GM23338 (cell line): ENCODE data around the gene FLOT2. TPM values are rescaled to one million over a fixed set of nuclear protein-coding genes. Genes with fewer than 3 reads are reported as not detected.

Experiments
- ATAC-seq: fragments of 200-7000 bp; cut with Tn5 transposase; 3 replicates; pipeline ENCODE4 v1.9.1; 2020
- DNase-seq: peaks from one replicate; pipeline ENCODE4 v3.0.0-alpha.2; 2015; ENCODE audit warnings: low spot score
- H2AFZ ChIP-seq: fragments of 200-600 bp; sonication (generic); 2 replicates; pipeline ENCODE4 v1.8.0; 2016; ENCODE audit warnings: antibody characterized with exemption, mild to moderate bottlenecking, moderate library complexity
- H3F3A ChIP-seq: fragments of 200-600 bp; sonication (generic); replicated peaks from 2 replicates; pipeline ENCODE4 v1.8.0; 2017; ENCODE audit warnings: antibody characterized with exemption, mixed run types, low read depth
- H3K27ac ChIP-seq: fragments of 200-600 bp; sonication (generic); 2 replicates; pipeline ENCODE4 v1.6.1; 2016; ENCODE audit warnings: low read depth
- H3K27me3 ChIP-seq: fragments of 200-600 bp; sonication (generic); 2 replicates; pipeline ENCODE4 v1.8.0; 2016; ENCODE audit warnings: mild to moderate bottlenecking, mixed run types, moderate library complexity; ENCODE audit not compliant: insufficient read depth
- H3K36me3 ChIP-seq: fragments of 200-600 bp; sonication (generic); 2 replicates; pipeline ENCODE4 v1.8.0; 2016; ENCODE audit warnings: mild to moderate bottlenecking; ENCODE audit not compliant: insufficient read depth
- H3K4me1 ChIP-seq: fragments of 200-600 bp; sonication (generic); 2 replicates; pipeline ENCODE4 v1.8.0; 2016; ENCODE audit warnings: mild to moderate bottlenecking, moderate library complexity; ENCODE audit not compliant: insufficient read depth
- H3K4me2 ChIP-seq: fragments of 200-600 bp; sonication (generic); 2 replicates; pipeline ENCODE4 v1.7.1; 2017; ENCODE audit warnings: mixed run types
- H3K4me3 ChIP-seq: fragments of 200-600 bp; sonication (generic); 2 replicates; pipeline ENCODE4 v1.6.1; 2016; ENCODE audit warnings: mixed run types
- H3K79me2 ChIP-seq: fragments of 200-600 bp; sonication (generic); replicated peaks from 2 replicates; pipeline ENCODE4 v1.8.0; 2017; ENCODE audit warnings: mild to moderate bottlenecking; ENCODE audit not compliant: insufficient read depth
- H3K9me2 ChIP-seq: fragments of 200-600 bp; sonication (generic); 2 replicates; pipeline ENCODE4 v1.8.0; 2017; ENCODE audit not compliant: insufficient read depth
- H4K20me1 ChIP-seq: fragments of 200-600 bp; sonication (generic); replicated peaks from 2 replicates; pipeline ENCODE4 v1.8.0; 2017; ENCODE audit warnings: mild to moderate bottlenecking; ENCODE audit not compliant: insufficient read depth
- H3K27ac Mint-ChIP-seq: 2 replicates; pipeline ENCODE4 v1.8.0; 2020; ENCODE audit warnings: inconsistent platforms, mild to moderate bottlenecking, moderate library complexity, mixed read lengths
- H3K27me3 Mint-ChIP-seq: 3 replicates; pipeline ENCODE4 v1.8.0; 2022; ENCODE audit warnings: low read depth, mild to moderate bottlenecking, moderate library complexity, mixed read lengths, inconsistent platforms; ENCODE audit not compliant: insufficient read depth, poor library complexity
- H3K36me3 Mint-ChIP-seq: 3 replicates; pipeline ENCODE4 v1.8.0; 2021; ENCODE audit warnings: low read depth, mild to moderate bottlenecking, inconsistent platforms, moderate library complexity, mixed read lengths
- H3K4me1 Mint-ChIP-seq: 3 replicates; pipeline ENCODE4 v1.8.0; 2020; ENCODE audit warnings: mild to moderate bottlenecking, inconsistent platforms, mixed read lengths
- H3K4me3 Mint-ChIP-seq: 3 replicates; pipeline ENCODE4 v1.8.0; 2021; ENCODE audit warnings: moderate library complexity, mild to moderate bottlenecking, inconsistent platforms, mixed read lengths
- H3K9me3 Mint-ChIP-seq: 3 replicates; pipeline ENCODE4 v1.8.0; 2020; ENCODE audit warnings: moderate library complexity, mild to moderate bottlenecking, inconsistent platforms, mixed read lengths
- CREB1 ChIP-seq: fragments of 250-450 bp; sonication (Bioruptor Pico); IDR thresholded peaks from 2 replicates; pipeline ENCODE4 v1.5.0; 2020; ENCODE audit warnings: low read depth, mild to moderate bottlenecking, moderate library complexity
- CTCF ChIP-seq, 2 experiments: fragments of 200-600 bp in 1 of 2; sonication (generic) in 1 of 2; conservative IDR thresholded peaks; 2 replicates each; pipeline versions ENCODE4 v1.5.1 to v1.6.1; 2016 to 2017; ENCODE audit warnings: antibody characterized with exemption in 2 of 2, low read depth in 2 of 2, mild to moderate bottlenecking in 2 of 2, moderate library complexity in 1 of 2
- ETS1 ChIP-seq: IDR thresholded peaks from 2 replicates; pipeline ENCODE4 v1.6.1; 2016; ENCODE audit warnings: antibody characterized with exemption
- EZH2 ChIP-seq: fragments of 200-600 bp; sonication (generic); IDR thresholded peaks from one replicate; pipeline ENCODE4 v1.8.0; 2017; ENCODE audit warnings: antibody characterized with exemption, mild to moderate bottlenecking, low read depth; ENCODE audit not compliant: unreplicated experiment
- EZH2phosphoT487 ChIP-seq: fragments of 200-600 bp; sonication (generic); IDR thresholded peaks from one replicate; pipeline ENCODE4 v1.8.1; 2018; ENCODE audit warnings: antibody characterized with exemption; ENCODE audit not compliant: unreplicated experiment
- JUNB ChIP-seq: IDR thresholded peaks from one replicate; pipeline ENCODE4 v1.6.1; 2016; ENCODE audit warnings: antibody characterized with exemption; ENCODE audit not compliant: unreplicated experiment
- NANOG ChIP-seq: IDR thresholded peaks from 2 replicates; pipeline ENCODE4 v1.6.1; 2016; ENCODE audit warnings: antibody characterized with exemption, borderline replicate concordance
- POLR2AphosphoS5 ChIP-seq: IDR thresholded peaks from 2 replicates; pipeline ENCODE4 v1.6.1; 2016; ENCODE audit warnings: antibody characterized with exemption, low read depth
- STAT1 ChIP-seq: IDR thresholded peaks from one replicate; pipeline ENCODE4 v1.6.1; 2016; ENCODE audit warnings: antibody characterized with exemption; ENCODE audit not compliant: unreplicated experiment
- ZNF114 ChIP-seq: fragments of 250-450 bp; sonication (Bioruptor Pico); IDR thresholded peaks from 2 replicates; pipeline ENCODE4 v1.5.0; 2020; ENCODE audit warnings: mild to moderate bottlenecking, moderate library complexity
- ZNF331 ChIP-seq: fragments of 250-450 bp; sonication (Bioruptor Pico); IDR thresholded peaks from 2 replicates; pipeline ENCODE4 v1.5.0; 2020; ENCODE audit warnings: low read depth, mild to moderate bottlenecking, moderate library complexity
- ZNF462 ChIP-seq: fragments of 250-450 bp; sonication (Bioruptor Pico); IDR thresholded peaks from 2 replicates; pipeline ENCODE4 v1.5.0; 2020; ENCODE audit warnings: mild to moderate bottlenecking, moderate library complexity
- polyA plus RNA-seq: library from polyadenylated mRNA; unstranded; fragments of >200 nt; fragmentation: Nextera tagmentation; extraction: Ambion mirVana; gene quantifications from 2 replicates; pipeline ENCODE4 v1.2.1, GENCODE V29; 2016
- total RNA-seq: library from RNA; depleted of rRNA; stranded (reverse); fragments of >200 nt; shearing (Covaris generic); gene quantifications from 2 replicates; pipeline ENCODE4 v1.2.3, GENCODE V29; 2014
- TF ChIP-seq, protein P1 (sequence below): IDR thresholded peaks from one replicate; pipeline ENCODE4 v1.6.1; 2018; ENCODE audit warnings: antibody characterized with exemption; ENCODE audit not compliant: unreplicated experiment

Gene FLOT2
- total and polyA plus RNA-seq, 2 experiments from 2014 or later: 49.8 to 66.1 TPM

DNA sequence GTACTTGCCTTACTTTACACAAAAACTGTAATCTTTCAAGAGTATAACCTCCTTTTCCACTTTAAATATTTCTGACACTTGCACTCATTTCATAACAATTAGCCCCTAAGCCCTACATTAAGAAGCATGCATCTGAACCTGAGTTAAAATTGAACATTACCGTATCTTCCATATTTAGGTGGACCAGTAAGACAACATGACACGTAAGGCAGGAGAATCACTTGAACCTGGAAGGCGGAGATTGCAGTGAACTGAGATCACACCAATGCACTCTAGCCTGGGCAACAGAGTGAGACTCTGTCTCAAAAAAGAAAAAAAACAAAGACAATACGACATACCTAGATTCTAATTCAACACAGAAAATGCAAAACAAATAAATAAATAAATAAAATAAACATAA is 46.8 kb upstream of the FLOT2 start:
- H3K4me1 Mint-ChIP-seq: peaks cover 48% of the 10 kb centered on the region
- no peaks in the 10 kb centered on the region for H3K27me3 Mint-ChIP-seq
- DNase-seq (no peak), ATAC-seq (no peak)
- Histone ChIP-seq H3K4me3 (no peak overlapping the region), H2AFZ (no peak overlapping the region), H3F3A (peaks cover 10% of the 10 kb centered on the region; the same call in 1 of the 2 replicates), H3K27me3 (no peaks in the 10 kb centered on the region), H4K20me1 (peaks cover 87% of the 10 kb centered on the region), H3K4me1 (peaks cover 48% of the 10 kb centered on the region), H3K79me2 (peaks cover 100% of the 10 kb centered on the region), H3K36me3 (peaks cover 23% of the 10 kb centered on the region), H3K9me2 (no peaks in the 10 kb centered on the region), H3K4me2 (no peak overlapping the region), H3K27ac (no peak overlapping the region)
- H3K4me3 Mint-ChIP-seq: no peak overlapping the region
- no peaks in the 10 kb centered on the region for H3K9me3 Mint-ChIP-seq
- no peak for TF ChIP-seq NANOG
- TF ChIP-seq ZNF331 (CRISPR knock-in tag): no peak
- TF ChIP-seq JUNB: no peak
- TF ChIP-seq POLR2AphosphoS5: no peak
- no peak for TF ChIP-seq EZH2
- TF ChIP-seq ZNF462 (CRISPR knock-in tag): no peak
- no peak for TF ChIP-seq EZH2phosphoT487
- no peak for TF ChIP-seq ZNF114 (CRISPR knock-in tag)
- no peak for TF ChIP-seq CTCF (conservative IDR thresholded peaks at IDR 0.05; ENCODE audit: low read depth in 2 of 2)
- TF ChIP-seq, protein P1, sequence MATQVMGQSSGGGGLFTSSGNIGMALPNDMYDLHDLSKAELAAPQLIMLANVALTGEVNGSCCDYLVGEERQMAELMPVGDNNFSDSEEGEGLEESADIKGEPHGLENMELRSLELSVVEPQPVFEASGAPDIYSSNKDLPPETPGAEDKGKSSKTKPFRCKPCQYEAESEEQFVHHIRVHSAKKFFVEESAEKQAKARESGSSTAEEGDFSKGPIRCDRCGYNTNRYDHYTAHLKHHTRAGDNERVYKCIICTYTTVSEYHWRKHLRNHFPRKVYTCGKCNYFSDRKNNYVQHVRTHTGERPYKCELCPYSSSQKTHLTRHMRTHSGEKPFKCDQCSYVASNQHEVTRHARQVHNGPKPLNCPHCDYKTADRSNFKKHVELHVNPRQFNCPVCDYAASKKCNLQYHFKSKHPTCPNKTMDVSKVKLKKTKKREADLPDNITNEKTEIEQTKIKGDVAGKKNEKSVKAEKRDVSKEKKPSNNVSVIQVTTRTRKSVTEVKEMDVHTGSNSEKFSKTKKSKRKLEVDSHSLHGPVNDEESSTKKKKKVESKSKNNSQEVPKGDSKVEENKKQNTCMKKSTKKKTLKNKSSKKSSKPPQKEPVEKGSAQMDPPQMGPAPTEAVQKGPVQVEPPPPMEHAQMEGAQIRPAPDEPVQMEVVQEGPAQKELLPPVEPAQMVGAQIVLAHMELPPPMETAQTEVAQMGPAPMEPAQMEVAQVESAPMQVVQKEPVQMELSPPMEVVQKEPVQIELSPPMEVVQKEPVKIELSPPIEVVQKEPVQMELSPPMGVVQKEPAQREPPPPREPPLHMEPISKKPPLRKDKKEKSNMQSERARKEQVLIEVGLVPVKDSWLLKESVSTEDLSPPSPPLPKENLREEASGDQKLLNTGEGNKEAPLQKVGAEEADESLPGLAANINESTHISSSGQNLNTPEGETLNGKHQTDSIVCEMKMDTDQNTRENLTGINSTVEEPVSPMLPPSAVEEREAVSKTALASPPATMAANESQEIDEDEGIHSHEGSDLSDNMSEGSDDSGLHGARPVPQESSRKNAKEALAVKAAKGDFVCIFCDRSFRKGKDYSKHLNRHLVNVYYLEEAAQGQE: no peak
- no peak for TF ChIP-seq CREB1
- TF ChIP-seq ETS1: no peak
- TF ChIP-seq STAT1: no peak
- peaks cover 61% of the 10 kb centered on the region for H3K36me3 Mint-ChIP-seq
- no peak overlapping the region for H3K27ac Mint-ChIP-seq
